K562 (cell line): ENCODE measurements around the gene PAFAH1B1. TPM values are rescaled to one million over a fixed set of nuclear protein-coding genes. Genes with fewer than 3 reads are reported as not detected.

Source experiments
- ARID1B ChIP-seq: fragments of 450-650 bp; IDR thresholded peaks from 2 replicates; pipeline ENCODE4 v1.6.1; 2016; ENCODE audit warnings: antibody characterized with exemption, mild to moderate bottlenecking, inconsistent platforms
- CREB1 ChIP-seq, 2 experiments: sonication (generic) in 1 of 2; formaldehyde crosslinking in 1 of 2; IDR thresholded peaks; 2 replicates each; pipeline versions ENCODE4 v1.6.1 to v1.8.0; 2012 to 2022; ENCODE audit warnings: inconsistent platforms in 1 of 2, mild to moderate bottlenecking in 1 of 2, missing genetic modification reagents in 1 of 2, moderate library complexity in 1 of 2
- DMBX1 ChIP-seq: fragments of 250-450 bp; sonication (Bioruptor Pico); IDR thresholded peaks from 2 replicates; pipeline ENCODE4 v1.8.0; 2022; ENCODE audit warnings: inconsistent platforms, mild to moderate bottlenecking, moderate library complexity, borderline replicate concordance
- EGR1 ChIP-seq: fragments of 450-650 bp; conservative IDR thresholded peaks from 2 replicates; pipeline ENCODE4 v1.6.1; 2017; ENCODE audit warnings: mild to moderate bottlenecking
- MYBL2 ChIP-seq, 2 experiments: fragments of 450-650 bp in 1 of 2; sonication (generic) in 1 of 2; formaldehyde crosslinking in 1 of 2; IDR thresholded peaks; 2 replicates each; pipeline versions ENCODE4 v1.6.1 to v1.8.1; 2017 to 2022; ENCODE audit warnings: borderline replicate concordance in 1 of 2, inconsistent platforms in 1 of 2, low read depth in 1 of 2, mild to moderate bottlenecking in 1 of 2, missing genetic modification reagents in 1 of 2, moderate library complexity in 1 of 2
- TAF9B ChIP-seq: fragments of 450-650 bp; IDR thresholded peaks from 2 replicates; pipeline ENCODE4 v1.6.1; 2018; ENCODE audit warnings: mild to moderate bottlenecking; ENCODE audit not compliant: partially characterized antibody
- polyA plus RNA-seq, 8 experiments: library from polyadenylated mRNA; depleted of rRNA in 4 of 8; stranded (reverse) in 5 of 8; unstranded in 3 of 8; fragments of >200 nt; fragmentation: Nextera tagmentation in 2 of 8; fragmentation: Illumina TruSeq in 1 of 8; extraction: Ambion mirVana in 2 of 8; extraction: Trizol in 1 of 8; gene quantifications; 2 replicates each; pipeline versions ENCODE4 v1.2.1 to v1.2.3, GENCODE V29; 2011 to 2014; ENCODE audit warnings: inconsistent platforms in 1 of 8, missing spikeins in 1 of 8
- total RNA-seq, 7 experiments: library from RNA; depleted of rRNA in 6 of 7; stranded (reverse); fragments of >200 nt in 6 of 7; fragmentation: Illumina TruSeq in 2 of 7; extraction: Trizol in 2 of 7; gene quantifications; 2 replicates each; pipeline versions ENCODE4 v1.2.1 to v1.2.3, GENCODE V29; 2011 to 2021; ENCODE audit warnings: low replicate concordance in 1 of 7
- TF ChIP-seq, protein P1 (sequence below): fragments of 250-450 bp; sonication (Bioruptor Pico); IDR thresholded peaks from 2 replicates; pipeline ENCODE4 v1.8.0; 2022; ENCODE audit warnings: inconsistent platforms
- TF ChIP-seq, protein P2 (sequence below), 2 experiments: IDR thresholded peaks; 2 replicates each; pipeline ENCODE4 v1.6.1; 2012; ENCODE audit warnings: improper control_type of control experiment in 2 of 2, low read depth in 2 of 2, low read length in 2 of 2, borderline replicate concordance in 1 of 2
- TF ChIP-seq, protein P3 (sequence below): sonication (generic); formaldehyde crosslinking; IDR thresholded peaks from 2 replicates; pipeline ENCODE4 v1.8.0; 2022; ENCODE audit warnings: missing genetic modification reagents, mild to moderate bottlenecking, borderline replicate concordance
- TF ChIP-seq, protein P4 (sequence below): sonication (generic); formaldehyde crosslinking; IDR thresholded peaks from 2 replicates; pipeline ENCODE4 v1.4.0; 2020; ENCODE audit warnings: mild to moderate bottlenecking, missing genetic modification reagents
- TF ChIP-seq, protein P5 (sequence below): fragments of 250-450 bp; sonication (Bioruptor Pico); IDR thresholded peaks from 2 replicates; pipeline ENCODE4 v1.4.0; 2020; ENCODE audit warnings: mild to moderate bottlenecking, moderate library complexity

The PAFAH1B1 gene
- total and polyA plus RNA-seq, 9 of the 15 experiments (the other 6 are each of a cell fraction or from before 2014, with no cell fraction given) = 23.3 to 66.4 (median 40.2) TPM

DNA sequence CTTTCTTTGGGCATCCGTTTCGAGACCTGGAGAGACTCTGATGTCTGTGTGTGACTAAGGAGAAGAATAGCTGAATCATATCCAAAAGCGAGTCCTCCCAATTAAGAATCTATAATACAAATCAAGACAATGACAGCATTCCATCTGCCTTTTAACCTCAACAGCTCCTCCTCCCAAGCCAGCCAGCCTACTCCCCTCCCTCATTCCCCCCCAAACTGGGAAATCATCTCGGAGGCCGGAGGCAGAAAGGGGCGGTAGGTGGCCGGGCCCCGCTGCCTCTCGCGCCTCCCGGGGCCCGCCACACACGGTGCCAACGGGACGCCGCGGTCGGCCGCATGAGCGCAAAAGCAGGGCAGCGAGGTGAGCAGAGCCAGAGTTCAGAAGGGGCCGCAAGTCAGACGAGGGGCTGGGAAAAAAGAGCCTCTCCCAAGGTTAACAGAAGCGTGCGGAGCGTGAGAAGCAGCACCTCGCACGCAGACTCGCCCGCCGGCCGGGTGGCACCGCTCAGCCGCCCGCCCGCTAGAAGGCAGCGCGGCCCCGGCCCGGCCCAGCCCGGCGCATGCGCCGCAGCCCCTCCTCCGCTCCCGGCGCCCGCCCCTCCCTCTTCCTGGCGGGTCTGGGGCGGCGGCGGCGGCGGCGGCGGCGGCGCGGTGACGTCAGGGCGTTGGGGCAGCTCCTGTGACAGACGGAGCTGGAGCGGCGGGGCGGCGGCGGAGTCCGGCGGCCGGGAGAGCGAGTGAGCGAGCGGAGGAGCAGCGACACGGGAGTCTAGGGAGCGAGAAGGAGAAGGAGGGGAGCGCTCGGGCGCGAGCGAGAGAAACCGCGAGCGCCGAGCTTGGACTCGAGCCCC, at the start of gene PAFAH1B1 (continued):
- TF ChIP-seq, protein P1, sequence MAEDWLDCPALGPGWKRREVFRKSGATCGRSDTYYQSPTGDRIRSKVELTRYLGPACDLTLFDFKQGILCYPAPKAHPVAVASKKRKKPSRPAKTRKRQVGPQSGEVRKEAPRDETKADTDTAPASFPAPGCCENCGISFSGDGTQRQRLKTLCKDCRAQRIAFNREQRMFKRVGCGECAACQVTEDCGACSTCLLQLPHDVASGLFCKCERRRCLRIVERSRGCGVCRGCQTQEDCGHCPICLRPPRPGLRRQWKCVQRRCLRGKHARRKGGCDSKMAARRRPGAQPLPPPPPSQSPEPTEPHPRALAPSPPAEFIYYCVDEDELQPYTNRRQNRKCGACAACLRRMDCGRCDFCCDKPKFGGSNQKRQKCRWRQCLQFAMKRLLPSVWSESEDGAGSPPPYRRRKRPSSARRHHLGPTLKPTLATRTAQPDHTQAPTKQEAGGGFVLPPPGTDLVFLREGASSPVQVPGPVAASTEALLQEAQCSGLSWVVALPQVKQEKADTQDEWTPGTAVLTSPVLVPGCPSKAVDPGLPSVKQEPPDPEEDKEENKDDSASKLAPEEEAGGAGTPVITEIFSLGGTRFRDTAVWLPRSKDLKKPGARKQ (CRISPR knock-in tag) = no peak
- TF ChIP-seq MYBL2 (IDR thresholded peaks at IDR 0.05; ENCODE audit: low read depth) (no peak), MYBL2 (CRISPR knock-in tag; IDR thresholded peaks at IDR 0.05; ENCODE audit: borderline replicate concordance) (no peak), CREB1 (IDR thresholded peaks at IDR 0.05) (0 out of 2 replicates have a peak, but pooled peaks have one; percentile 53), CREB1 (CRISPR knock-in tag; IDR thresholded peaks at IDR 0.05) (0 out of 2 replicates have a peak, but pooled peaks have one; percentile 62), DMBX1 (CRISPR knock-in tag) (no peak), ARID1B (no peak), TAF9B (no peak), EGR1 (no peak)
- TF ChIP-seq, protein P2, sequence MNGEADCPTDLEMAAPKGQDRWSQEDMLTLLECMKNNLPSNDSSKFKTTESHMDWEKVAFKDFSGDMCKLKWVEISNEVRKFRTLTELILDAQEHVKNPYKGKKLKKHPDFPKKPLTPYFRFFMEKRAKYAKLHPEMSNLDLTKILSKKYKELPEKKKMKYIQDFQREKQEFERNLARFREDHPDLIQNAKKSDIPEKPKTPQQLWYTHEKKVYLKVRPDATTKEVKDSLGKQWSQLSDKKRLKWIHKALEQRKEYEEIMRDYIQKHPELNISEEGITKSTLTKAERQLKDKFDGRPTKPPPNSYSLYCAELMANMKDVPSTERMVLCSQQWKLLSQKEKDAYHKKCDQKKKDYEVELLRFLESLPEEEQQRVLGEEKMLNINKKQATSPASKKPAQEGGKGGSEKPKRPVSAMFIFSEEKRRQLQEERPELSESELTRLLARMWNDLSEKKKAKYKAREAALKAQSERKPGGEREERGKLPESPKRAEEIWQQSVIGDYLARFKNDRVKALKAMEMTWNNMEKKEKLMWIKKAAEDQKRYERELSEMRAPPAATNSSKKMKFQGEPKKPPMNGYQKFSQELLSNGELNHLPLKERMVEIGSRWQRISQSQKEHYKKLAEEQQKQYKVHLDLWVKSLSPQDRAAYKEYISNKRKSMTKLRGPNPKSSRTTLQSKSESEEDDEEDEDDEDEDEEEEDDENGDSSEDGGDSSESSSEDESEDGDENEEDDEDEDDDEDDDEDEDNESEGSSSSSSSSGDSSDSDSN (IDR thresholded peaks at IDR 0.05; ENCODE audit: borderline replicate concordance in 1 of 2, low read depth in 2 of 2, low read length in 2 of 2) = 0 out of 4 replicates have a peak, but pooled peaks of 1 of the 2 experiments have one; percentile 10
- TF ChIP-seq, protein P3, sequence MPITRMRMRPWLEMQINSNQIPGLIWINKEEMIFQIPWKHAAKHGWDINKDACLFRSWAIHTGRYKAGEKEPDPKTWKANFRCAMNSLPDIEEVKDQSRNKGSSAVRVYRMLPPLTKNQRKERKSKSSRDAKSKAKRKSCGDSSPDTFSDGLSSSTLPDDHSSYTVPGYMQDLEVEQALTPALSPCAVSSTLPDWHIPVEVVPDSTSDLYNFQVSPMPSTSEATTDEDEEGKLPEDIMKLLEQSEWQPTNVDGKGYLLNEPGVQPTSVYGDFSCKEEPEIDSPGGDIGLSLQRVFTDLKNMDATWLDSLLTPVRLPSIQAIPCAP = no peak
- TF ChIP-seq, protein P4, sequence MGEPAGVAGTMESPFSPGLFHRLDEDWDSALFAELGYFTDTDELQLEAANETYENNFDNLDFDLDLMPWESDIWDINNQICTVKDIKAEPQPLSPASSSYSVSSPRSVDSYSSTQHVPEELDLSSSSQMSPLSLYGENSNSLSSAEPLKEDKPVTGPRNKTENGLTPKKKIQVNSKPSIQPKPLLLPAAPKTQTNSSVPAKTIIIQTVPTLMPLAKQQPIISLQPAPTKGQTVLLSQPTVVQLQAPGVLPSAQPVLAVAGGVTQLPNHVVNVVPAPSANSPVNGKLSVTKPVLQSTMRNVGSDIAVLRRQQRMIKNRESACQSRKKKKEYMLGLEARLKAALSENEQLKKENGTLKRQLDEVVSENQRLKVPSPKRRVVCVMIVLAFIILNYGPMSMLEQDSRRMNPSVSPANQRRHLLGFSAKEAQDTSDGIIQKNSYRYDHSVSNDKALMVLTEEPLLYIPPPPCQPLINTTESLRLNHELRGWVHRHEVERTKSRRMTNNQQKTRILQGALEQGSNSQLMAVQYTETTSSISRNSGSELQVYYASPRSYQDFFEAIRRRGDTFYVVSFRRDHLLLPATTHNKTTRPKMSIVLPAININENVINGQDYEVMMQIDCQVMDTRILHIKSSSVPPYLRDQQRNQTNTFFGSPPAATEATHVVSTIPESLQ = no peak
- TF ChIP-seq, protein P5, sequence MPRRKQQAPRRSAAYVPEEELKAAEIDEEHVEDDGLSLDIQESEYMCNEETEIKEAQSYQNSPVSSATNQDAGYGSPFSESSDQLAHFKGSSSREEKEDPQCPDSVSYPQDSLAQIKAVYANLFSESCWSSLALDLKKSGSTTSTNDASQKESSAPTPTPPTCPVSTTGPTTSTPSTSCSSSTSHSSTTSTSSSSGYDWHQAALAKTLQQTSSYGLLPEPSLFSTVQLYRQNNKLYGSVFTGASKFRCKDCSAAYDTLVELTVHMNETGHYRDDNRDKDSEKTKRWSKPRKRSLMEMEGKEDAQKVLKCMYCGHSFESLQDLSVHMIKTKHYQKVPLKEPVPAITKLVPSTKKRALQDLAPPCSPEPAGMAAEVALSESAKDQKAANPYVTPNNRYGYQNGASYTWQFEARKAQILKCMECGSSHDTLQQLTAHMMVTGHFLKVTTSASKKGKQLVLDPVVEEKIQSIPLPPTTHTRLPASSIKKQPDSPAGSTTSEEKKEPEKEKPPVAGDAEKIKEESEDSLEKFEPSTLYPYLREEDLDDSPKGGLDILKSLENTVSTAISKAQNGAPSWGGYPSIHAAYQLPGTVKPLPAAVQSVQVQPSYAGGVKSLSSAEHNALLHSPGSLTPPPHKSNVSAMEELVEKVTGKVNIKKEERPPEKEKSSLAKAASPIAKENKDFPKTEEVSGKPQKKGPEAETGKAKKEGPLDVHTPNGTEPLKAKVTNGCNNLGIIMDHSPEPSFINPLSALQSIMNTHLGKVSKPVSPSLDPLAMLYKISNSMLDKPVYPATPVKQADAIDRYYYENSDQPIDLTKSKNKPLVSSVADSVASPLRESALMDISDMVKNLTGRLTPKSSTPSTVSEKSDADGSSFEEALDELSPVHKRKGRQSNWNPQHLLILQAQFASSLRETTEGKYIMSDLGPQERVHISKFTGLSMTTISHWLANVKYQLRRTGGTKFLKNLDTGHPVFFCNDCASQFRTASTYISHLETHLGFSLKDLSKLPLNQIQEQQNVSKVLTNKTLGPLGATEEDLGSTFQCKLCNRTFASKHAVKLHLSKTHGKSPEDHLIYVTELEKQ = no peak
